ENCODE measurements around the gene TAS2R1.

DNA sequence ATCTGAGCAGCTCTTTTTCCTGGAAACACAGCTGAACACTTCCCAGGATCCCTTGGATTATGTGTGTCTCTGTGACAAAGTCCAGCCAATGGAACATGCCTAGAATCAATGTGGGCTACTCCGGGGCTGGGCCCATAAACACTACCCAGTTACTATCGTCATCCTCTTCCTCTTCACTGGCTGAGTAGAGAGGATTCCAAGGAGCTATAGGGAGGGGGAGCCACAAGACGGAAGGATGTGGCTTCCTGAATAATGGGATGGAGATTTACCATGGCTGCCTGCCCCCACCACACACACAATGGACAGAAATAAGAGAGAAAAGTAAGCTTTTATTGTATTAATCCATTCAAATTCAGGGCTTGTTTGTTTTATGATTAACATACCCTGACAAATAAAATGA is 22.1 kb upstream of the TAS2R1 start:
- TF ChIP-seq, protein P1, sequence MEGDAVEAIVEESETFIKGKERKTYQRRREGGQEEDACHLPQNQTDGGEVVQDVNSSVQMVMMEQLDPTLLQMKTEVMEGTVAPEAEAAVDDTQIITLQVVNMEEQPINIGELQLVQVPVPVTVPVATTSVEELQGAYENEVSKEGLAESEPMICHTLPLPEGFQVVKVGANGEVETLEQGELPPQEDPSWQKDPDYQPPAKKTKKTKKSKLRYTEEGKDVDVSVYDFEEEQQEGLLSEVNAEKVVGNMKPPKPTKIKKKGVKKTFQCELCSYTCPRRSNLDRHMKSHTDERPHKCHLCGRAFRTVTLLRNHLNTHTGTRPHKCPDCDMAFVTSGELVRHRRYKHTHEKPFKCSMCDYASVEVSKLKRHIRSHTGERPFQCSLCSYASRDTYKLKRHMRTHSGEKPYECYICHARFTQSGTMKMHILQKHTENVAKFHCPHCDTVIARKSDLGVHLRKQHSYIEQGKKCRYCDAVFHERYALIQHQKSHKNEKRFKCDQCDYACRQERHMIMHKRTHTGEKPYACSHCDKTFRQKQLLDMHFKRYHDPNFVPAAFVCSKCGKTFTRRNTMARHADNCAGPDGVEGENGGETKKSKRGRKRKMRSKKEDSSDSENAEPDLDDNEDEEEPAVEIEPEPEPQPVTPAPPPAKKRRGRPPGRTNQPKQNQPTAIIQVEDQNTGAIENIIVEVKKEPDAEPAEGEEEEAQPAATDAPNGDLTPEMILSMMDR (IDR thresholded peaks at IDR 0.05) = no peak
- no peak for TF ChIP-seq POLR2A (IDR thresholded peaks at IDR 0.05)
